Endothelial cell of hepatic sinusoid (primary cell): ENCODE measurements around the gene TRAPPC13.
"Not testable (repeated sequence)": the region's sequence is repeated elsewhere in the genome, so short reads cannot be mapped to it uniquely, and the experiment has no call there.

ENCODE experiments used
- in situ Hi-C: cut with HindIII; loops from 2 replicates; pipeline ENCODE4 v1.10.0; 2017; ENCODE audit warnings: low sequenced_read_pairs

TRAPPC13 gene, protein sequence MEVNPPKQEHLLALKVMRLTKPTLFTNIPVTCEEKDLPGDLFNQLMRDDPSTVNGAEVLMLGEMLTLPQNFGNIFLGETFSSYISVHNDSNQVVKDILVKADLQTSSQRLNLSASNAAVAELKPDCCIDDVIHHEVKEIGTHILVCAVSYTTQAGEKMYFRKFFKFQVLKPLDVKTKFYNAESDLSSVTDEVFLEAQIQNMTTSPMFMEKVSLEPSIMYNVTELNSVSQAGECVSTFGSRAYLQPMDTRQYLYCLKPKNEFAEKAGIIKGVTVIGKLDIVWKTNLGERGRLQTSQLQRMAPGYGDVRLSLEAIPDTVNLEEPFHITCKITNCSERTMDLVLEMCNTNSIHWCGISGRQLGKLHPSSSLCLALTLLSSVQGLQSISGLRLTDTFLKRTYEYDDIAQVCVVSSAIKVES

DNA sequence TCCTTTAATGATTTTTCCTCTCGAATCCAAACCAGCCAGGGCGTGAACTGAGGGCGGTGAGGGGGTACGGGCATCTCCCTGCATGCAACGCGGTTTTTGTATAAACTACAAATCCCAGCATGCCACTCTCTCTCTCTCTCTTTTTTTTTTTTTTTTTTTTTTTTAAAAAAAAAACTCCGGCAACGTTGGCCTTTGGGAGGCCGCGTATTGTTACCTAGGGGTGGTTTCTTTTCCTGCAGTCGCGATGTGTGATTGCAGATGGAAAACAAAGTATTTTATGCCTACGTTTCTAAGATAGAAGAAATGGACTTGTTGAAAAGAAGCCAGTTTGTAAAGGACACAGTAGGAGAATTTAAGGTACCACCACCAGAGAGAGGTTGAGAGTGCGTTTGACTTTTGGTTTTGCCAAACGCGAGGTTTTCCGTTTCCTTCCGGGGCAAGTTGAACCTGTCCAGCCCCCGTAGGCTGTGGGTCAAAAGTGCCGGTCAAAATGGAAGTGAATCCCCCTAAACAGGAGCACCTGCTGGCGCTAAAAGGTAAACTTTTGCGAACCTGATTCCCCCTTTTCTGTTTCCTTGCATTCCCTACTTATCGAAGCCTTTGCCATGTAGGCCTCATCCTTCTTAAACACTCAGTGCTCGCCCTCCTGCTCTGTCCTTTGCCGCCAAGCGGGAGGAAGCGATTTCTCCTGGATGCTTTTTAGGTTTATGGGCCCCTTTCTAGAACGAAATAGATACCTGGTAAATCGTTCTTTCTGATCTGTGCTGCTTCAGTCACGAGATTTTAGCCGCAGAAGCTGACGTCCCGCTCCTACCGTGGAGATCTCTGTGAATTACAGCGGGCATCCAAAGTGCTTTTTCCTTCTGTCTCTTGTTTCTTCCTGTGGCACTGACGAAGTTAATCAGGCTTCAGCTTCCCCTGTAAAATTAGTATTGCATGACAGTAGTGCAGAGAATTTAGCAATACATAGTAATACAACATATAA is at the start of gene TRAPPC13, which contains the start of gene SHLD3:
TRAPPC13 (plus strand) TSS at position 457 of the 985 bp plus-strand sequence; CDS start at position 491, 34 bp downstream.
SHLD3 (plus strand) TSS at position 457 of the 985 bp plus-strand sequence. CDS start 4,561 bp downstream, outside the sequence.
- in situ Hi-C loops: loop anchor here (5.0 kb wide), 1 partner anchor 57 kb away; no protein-coding TSS in a partner anchor

DNA sequence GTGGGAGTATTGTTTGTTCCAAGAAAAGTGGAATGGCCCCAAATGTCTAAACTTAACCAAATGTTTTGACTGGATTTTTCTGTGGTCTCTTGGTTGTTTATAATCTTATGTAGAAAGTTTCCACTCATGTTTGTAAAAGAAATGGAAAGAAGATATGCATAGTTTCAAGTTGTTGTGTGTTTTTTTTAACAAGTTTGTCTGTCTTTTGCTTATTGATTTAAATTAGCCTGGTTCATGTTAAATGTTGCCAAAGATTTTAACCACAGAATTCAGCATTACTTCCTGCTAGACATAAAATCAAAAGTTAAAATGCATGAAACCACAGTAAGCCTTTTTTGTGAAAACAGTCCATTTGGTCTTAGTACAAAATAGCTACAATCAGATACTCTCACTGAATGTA is 47.7 kb upstream of the TRAPPC13 start:
- in situ Hi-C loops: loop anchor here (5.0 kb wide), 1 partner anchor 95 kb away; the partner anchor contains the start of gene ADAMTS6

DNA sequence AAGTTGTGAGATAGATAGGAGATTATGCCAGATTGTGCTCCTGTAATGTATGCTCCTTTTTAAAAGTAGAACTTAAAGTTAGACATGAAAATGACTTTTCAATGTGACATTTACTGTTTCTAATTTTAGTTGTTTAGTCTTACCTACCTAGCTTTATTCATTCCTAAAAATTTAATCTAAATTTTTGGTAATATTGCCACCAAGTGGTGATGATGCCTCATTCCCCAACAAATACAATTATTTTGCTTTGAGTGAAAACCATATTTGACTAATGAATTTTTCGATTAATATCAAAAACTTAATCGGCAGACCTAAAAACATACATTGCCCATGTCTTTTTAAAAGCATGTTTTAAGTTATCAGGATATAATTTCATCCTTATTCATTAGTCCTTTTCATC is 36.1 kb upstream of the TRAPPC13 start:
- in situ Hi-C loops: no loop called here

DNA sequence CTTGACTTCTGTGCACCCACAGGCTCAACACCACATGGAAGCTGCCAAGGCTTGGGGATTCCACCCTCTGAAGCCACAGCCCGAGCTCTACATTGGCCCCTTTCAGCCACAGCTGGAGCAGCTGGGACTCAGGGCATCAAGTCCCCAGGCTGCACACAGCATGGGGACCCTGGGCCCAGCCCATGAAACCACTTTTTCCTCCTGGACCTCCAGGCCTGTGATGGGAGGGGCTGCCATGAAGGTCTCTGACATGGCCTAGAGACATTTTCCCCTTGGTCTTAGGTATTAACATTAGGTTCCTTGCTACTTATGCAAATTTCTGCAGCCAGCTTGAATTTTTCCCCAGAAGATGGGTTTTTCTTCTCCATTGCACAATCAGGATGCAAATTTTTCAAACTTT is 23.1 kb upstream of the TRAPPC13 start:
- in situ Hi-C loops: not testable (repeated sequence)

DNA sequence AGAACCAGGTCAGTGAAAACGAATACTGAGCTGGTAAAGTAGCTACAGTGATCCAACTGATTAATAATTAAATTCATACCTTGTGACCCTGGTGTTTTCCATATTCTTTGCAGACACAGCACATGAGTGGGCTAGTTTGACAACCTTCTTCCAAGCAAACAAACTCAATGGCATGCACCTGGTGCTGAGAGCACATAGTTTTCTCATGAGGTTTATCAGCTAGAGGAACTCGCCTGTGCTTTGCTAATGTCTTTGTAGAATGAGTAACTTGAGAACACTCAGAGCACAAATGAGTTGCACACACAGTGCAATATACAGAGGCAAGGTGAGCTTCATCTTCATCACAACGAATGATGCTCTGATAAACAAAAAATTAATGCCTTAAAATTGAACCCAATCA is 13.3 kb upstream of the TRAPPC13 start:
- in situ Hi-C loops: no loop called here

DNA sequence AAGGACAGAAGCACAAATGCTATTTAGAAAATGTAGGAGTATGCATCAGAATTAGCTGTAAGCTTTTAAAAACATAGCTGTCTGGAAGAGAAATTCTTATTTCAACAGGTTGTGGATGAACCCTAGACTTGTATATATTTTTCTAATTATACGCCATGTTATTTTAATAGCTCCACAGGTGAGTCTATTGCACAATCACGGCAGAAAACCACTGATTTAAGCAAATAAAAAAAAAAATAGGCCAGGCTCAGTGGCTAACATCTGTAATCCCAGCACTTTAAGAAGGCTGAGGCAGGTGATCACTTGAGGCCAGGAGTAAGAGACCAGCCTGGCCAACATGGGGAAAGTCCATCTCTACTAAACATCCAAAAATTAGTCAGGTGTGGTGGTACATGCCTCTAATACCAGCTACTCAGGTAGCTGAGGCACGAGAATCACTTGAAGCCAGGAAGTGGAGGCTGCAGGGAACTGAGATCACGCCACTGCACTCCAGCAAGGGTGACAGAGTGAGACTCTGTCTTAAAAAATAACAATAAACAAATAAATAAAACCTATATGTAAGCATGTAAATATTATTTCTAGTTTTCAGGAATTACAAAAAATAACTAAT is 12.4 kb upstream of the TRAPPC13 start:
- in situ Hi-C loops: no loop called here

DNA sequence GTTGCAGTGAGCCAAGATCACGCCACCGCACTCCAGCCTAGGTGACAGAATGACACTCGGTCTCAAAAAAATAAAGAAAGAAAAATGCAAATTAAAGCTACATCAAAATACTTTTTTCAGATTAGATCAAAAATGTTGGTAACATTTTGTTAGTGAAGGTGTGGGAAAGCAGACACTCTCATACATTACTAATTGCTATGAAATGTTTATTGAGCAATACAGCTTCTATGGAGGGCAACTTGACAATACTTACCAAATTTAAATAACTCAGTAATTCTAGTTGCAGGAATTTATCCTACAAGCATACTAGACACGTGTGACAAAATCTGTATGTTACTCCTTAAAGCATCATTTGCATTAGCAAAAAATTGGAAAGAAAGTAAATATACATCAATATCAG is 4.8 kb upstream of the TRAPPC13 start:
- in situ Hi-C loops: no loop called here

DNA sequence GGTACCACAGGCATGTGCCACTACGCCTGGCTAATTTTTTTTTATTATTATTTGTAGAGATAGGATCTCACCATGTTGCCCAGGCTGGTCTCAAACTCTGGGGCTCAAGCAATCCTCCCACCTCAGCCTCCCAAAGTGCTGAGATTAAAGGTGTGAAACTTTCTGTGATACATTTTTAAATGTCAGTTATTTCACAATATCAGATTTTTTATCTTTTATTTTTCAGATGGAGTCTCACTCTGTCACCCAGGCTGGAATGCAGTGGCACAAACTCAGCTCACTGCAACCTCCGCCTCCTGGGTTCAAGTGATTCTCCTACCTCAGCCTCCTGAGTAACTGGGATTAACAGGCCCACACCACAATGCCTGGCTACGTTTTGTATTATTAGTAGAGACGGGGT is 2.9 kb upstream of the TRAPPC13 start:
- in situ Hi-C loops: not testable (repeated sequence)

DNA sequence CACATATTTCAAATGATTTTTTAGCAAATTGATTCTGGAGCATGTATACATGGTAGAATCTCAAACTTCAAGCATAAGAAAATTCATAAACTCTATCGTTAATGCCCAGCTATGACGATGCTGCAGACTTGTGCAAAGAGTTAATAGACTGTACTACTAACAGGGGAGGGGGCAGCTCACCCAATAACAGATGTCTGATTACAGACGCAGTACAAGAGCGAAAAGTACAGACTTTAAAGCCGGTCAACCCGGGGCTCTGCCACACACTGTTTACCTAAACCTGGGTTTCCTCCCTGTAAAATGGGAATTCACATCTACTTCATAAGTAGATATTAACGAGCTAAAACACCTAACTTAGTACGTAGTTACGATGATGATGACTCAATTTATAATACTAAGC is 1.3 kb upstream of the TRAPPC13 start:
- in situ Hi-C loops: no loop called here

DNA sequence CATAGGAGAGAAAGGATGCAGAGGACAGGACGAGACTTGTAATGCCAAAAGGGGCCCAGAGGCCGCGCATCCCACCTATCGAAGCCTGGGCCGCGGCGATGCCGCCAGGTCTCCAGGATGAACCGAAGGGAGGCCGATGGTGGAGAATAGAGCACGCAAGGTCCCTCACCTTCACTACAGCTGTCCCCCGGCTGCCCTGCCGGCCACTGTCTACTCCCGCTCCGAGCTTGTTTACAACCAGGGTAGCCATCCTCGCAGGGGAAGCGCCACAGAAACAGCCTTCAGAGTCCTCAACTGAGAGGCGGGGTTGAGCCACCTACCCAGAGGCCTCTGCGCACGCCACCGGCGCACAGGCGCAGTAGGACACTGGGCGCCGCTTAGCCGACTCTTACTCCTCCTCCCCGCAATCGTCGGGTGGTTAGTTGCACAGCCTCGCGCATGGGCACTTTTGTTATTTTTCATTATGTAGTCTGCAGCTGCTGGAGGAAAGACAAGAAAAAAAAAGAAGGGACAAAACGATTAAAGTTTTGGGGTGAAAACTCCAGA is 729 bp upstream of the TRAPPC13 start, which contains the start of gene TRIM23:
TRIM23 (minus strand) TSS at position 309 of the 546 bp plus-strand sequence; CDS start at position 250, 59 bp downstream.
- in situ Hi-C loops: no loop called here

DNA sequence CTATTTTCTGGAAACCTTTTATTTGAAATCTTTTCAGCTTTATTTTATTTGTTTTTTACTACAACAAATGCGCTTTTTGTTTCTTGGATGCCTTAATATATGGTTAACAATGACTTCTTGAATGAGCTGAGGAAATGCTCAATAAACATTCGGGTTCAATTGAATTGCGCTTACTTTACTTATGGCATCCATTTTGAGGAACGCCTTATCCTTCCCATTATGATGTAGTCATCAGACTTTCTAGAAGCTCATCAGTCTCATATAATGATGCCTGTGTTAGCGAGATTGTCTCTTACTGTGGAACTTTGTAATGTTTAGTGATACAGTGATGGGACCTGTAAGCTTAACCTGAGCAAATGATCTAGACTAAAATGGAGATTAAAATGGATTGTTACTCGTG is 916 bp downstream of the TRAPPC13 start:
- in situ Hi-C loops: loop anchor here (5.0 kb wide), 1 partner anchor 57 kb away; no protein-coding TSS in a partner anchor

DNA sequence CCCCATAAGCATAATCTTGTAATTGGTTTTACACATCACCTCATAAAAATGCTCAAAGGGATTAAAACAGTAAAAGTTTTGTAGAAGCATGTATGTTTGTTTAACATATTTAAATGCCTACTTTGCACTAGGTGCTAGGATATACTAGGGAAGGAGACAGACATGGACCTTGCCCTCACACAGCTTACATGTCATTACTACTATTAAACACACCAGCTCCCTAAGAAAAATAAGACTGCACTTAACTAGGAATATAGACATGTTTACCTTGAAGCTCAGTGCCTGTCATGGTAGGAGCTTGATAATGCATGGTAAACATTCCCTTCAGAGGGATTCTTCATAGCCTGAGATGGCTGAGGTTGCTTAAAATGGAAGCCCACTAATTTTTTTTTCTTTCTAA is 6.2 kb downstream of the TRAPPC13 start:
- in situ Hi-C loops: no loop called here

DNA sequence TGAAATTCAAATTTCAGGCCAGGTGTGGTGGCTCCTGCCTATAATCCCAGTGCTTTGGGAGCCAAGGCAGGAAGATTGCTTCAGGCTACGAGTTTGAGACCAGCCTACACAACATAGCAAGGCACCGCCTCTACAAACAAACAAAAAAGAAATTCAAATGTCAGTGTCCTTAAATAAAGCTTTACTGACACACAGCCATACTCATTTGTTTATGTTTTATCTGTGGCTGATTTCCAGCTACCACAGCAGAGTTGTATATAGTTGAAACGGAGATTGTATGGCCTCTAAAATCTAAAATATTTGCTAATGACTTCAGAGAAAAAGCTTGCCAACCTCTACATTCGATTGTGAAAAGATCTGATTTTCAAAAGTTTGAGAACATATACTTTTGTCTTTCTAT is 15.4 kb downstream of the TRAPPC13 start:
- in situ Hi-C loops: no loop called here

DNA sequence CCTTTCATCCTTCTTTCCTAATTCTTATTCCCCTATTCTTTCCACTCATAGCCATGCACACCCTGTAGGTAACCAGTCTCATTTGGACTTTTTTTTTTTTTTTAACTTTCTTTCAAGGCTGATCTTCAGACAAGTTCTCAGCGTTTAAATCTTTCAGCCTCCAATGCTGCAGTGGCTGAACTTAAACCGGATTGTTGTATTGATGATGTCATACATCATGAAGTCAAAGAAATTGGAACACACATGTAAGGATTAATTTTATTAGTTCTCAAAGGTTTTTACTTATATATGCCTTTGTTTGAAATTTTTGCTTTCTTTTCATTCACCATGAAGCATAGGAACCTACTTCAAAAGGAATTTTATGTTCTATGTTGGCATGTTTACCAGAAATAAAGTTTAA is 22.1 kb downstream of the TRAPPC13 start:
- in situ Hi-C loops: no loop called here

DNA sequence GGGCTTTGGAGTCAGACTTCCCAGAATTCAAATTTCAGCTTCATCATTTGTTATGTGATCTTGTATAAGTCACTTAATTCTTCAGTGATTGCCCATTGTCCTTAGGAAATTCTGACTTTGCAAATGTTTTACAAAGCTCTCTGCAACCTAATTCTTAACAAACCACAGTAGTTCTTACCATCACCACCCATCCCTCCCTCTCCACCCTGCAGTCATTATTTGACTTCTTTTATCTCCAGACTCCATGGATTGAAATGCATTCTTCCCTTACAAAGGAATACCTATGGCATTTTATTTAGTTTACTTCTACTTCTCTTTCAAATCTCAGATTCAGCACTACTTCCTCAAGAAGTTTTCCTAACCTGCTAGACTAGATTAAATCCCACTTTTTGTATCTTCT is 23.1 kb downstream of the TRAPPC13 start:
- in situ Hi-C loops: no loop called here

DNA sequence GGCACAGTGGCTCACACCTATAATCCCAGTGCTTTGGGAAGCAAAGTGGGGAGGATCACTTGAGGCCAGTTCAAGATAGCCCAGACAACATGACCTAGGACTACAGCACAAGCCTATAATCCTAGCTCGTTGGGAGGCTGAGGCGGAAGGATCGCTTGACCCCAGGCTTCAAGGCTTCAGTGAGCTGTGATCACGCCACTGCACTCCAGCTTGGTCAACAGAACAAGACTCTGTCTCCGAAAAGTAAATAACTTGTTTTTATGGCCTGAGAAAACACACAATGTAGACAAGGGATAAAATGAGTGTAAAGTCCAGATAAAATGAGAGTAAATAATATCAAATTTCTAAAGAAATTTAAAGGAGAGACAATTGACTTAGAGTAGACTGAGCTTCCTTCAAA is 26.3 kb downstream of the TRAPPC13 start:
- in situ Hi-C loops: no loop called here

DNA sequence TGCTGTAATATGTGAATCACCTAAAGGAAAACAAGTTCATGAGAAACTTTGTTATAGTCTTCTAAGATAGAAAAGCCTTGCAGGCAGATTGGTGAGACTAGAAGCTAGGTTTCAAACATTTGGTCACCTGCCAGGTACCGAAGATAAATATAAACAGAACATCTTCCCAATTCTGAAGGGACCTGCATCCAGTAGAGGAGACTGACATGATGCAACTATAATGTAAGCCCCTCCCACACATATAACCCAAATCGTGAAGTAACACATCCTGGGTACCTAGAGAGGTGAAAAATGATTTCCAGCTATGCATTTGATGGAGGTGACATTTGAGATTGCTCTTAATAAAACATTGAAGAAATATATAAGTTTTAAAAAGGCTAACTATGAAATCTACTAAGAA is 29.9 kb downstream of the TRAPPC13 start:
- in situ Hi-C loops: no loop called here

DNA sequence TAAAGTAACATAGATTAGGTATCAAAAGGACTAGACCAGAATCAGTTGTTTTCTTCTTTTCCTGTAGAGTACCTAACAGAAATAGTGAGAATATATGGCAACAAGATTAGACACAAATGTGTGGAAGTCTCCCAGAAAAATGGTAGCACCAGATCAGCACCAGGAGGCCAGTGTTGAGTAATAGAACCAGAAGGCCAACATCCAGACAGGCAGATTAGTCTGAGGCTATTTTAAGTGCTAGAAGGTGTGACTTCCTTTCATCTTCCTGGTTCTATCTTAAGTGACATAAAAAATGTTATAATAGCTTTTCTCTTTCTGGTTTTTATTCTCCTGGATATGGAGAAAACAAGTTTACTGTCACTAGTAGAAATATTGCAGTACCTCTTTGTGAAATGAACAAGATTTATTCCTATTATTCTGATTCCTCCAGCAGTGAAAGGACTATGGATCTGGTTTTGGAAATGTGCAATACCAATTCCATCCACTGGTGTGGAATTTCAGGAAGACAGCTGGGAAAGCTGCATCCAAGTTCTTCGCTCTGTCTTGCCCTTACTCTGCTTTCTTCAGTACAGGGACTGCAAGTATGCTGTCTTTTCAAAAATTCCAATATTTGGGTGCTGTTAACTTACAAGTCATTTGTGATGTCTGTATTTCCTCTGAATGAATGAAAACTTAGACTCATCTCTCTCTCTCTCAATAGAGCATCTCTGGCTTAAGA is 39.1 kb downstream of the TRAPPC13 start:
- in situ Hi-C loops: no loop called here

DNA sequence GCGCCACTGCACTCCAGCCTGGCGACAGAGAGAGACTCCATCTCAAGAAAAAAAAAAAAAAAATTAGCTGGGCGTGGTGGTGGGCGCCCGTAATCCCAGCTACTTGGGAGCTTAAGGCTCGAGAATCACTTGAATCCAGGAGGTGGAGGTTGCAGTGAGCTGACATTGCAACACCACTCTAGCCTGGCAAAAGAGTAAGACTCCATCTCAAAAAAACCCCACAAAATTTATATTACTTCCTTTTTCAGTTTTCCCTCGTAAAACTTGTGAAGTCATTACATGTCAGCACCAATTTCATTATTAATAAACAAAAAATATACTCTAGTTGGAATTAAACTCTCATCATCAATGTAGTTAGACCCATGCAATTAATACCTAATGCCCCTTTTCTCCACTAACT is 43.9 kb downstream of the TRAPPC13 start:
- in situ Hi-C loops: no loop called here

DNA sequence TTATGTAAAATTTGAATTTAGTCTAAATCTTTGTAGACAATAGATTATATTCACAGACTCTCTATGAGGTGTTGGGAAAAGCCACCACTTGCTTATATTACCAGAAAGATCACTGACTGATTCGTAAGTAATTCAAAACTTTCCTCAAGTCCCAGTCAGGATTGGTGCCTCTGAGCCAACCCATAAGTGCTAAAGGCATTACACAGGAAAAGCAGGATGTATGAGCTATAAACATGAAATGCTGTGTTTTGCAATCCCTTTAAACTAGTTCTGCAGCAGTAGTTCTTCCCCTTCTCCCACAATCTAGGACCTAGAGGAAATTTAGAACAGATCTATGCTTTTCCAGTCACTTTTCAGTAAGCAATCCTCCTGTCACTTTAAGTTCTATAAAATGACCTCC is 48.0 kb downstream of the TRAPPC13 start:
- in situ Hi-C loops: no loop called here
